Measurements from ENCODE around the gene SLC9A9.

Gene SLC9A9

GRCh38 chr3:143402602-143403001, 445.7 kb downstream of the SLC9A9 start:
- TF ChIP-seq, protein P1, sequence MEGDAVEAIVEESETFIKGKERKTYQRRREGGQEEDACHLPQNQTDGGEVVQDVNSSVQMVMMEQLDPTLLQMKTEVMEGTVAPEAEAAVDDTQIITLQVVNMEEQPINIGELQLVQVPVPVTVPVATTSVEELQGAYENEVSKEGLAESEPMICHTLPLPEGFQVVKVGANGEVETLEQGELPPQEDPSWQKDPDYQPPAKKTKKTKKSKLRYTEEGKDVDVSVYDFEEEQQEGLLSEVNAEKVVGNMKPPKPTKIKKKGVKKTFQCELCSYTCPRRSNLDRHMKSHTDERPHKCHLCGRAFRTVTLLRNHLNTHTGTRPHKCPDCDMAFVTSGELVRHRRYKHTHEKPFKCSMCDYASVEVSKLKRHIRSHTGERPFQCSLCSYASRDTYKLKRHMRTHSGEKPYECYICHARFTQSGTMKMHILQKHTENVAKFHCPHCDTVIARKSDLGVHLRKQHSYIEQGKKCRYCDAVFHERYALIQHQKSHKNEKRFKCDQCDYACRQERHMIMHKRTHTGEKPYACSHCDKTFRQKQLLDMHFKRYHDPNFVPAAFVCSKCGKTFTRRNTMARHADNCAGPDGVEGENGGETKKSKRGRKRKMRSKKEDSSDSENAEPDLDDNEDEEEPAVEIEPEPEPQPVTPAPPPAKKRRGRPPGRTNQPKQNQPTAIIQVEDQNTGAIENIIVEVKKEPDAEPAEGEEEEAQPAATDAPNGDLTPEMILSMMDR (conservative IDR thresholded peaks at IDR 0.05; ENCODE audit: low read depth, low read length), result no peak
- no peak overlapping the region for H3K4me3 ChIP-seq (ENCODE audit: low read depth, low read length)
- DNase-seq (ENCODE audit: low read depth), result no peak

GRCh38 chr3:143396790-143397189, 451.5 kb downstream of the SLC9A9 start:
- TF ChIP-seq, protein P1 (conservative IDR thresholded peaks at IDR 0.05; ENCODE audit: low read depth, low read length), result no peak
- no peak overlapping the region for H3K4me3 ChIP-seq (ENCODE audit: low read depth, low read length)
- no peak for DNase-seq (ENCODE audit: low read depth)

- TF ChIP-seq, protein P1 (conservative IDR thresholded peaks at IDR 0.05; ENCODE audit: low read depth, low read length), result no peak
Measured at GRCh38 chr3:143389388-143389787, 458.9 kb downstream of the SLC9A9 start.

DNA sequence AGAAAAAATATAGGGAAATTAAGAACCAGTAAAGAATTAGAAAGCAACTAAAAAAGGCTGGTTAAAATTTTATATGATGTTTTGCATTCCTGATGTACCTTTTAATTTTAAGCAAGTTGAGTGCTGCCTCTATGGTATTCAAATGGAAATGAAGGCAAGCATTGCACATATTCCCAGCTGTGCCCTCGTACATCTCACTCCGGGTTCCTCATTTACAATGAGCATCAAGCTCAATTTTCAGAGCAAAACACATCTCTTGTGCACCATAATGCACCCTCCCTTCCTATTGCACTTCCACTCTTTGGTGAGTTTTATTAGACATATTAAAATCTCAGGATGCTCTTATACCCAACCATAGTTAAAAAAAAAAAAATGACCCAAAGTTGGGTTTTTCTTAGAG, 460.8 kb downstream of the SLC9A9 start:
- H3K4me3 ChIP-seq (ENCODE audit: low read depth, low read length), result no peak overlapping the region
- no peak for DNase-seq (ENCODE audit: low read depth)
- TF ChIP-seq, protein P1 (conservative IDR thresholded peaks at IDR 0.05; ENCODE audit: low read depth, low read length), result no peak

More at GRCh38 chr3:143389388-143389787, 458.9 kb downstream of the SLC9A9 start:
- no peak for DNase-seq (ENCODE audit: low read depth)
- no peak overlapping the region for H3K4me3 ChIP-seq (ENCODE audit: low read depth, low read length)

GRCh38 chr3:143384076-143384475, 464.2 kb downstream of the SLC9A9 start:
- TF ChIP-seq, protein P1 (conservative IDR thresholded peaks at IDR 0.05; ENCODE audit: low read depth, low read length), result no peak
- no peak overlapping the region for H3K4me3 ChIP-seq (ENCODE audit: low read depth, low read length)
- DNase-seq (ENCODE audit: low read depth), result no peak

DNA sequence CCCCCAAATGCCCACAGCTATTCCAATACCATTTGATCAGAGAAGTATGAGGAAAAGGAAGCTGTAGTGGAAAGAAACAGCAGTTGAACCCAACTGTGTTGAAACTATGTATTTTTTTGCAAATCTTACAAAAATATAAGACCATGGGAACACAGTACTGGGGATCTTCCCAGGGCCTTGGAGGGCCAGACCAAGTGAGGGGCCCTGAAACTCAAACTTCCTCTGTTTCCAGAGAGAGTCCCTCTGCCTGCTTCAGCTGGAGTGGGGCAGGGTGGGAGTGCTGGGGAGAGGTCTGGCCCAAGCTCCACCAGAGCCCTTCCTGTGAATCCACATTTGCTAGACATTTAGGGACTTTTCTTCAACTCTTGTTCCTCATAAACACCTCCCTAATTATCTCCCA, 464.8 kb downstream of the SLC9A9 start:
- TF ChIP-seq, protein P1 (conservative IDR thresholded peaks at IDR 0.05; ENCODE audit: low read depth, low read length), result no peak
- no peak for DNase-seq (ENCODE audit: low read depth)

DNA sequence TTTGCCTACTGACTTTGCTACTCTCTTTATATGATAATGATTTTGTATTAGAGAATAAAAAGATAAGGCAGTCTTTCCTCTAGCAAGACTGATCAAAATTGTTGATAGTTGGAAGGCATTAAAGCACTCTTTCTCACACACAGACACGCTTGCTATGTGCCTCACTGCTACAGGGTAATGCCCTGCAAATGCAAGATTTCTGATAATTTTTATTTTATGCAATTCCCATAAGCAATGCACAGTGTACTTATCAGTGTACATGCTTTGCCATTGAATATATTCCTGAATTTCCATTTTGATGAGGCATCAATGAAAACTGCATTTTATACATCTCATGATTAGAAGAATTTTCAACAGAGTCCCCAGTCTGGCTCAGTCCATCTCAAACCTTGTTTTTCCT, 465.5 kb downstream of the SLC9A9 start:
- TF ChIP-seq, protein P1 (conservative IDR thresholded peaks at IDR 0.05; ENCODE audit: low read depth, low read length), result no peak
- no peak overlapping the region for H3K4me3 ChIP-seq (ENCODE audit: low read depth, low read length)
- no peak for DNase-seq (ENCODE audit: low read depth)

More for the DNA sequence above, 464.8 kb downstream of the SLC9A9 start:
- H3K4me3 ChIP-seq (ENCODE audit: low read depth, low read length), result no peak overlapping the region
